Subcutaneous adipose tissue (tissue), 4 donors: ENCODE results near the gene SBF2. TPM values are rescaled to one million over a fixed set of nuclear protein-coding genes. Genes with fewer than 3 reads are reported as not detected.

ENCODE experiments used
- total RNA-seq, 4 donors: library from RNA; depleted of rRNA; stranded (reverse); fragments of >200 nt; gene quantifications; one replicate each; pipeline ENCODE4 v1.1.0, GENCODE V29; 2016
- TF ChIP-seq, protein P1 (sequence below): fragments of 450-650 bp; IDR thresholded peaks from one replicate; pipeline ENCODE4 v1.5.1; 2016; ENCODE audit warnings: low read depth, mild to moderate bottlenecking, control low read depth, antibody characterized with exemption, moderate library complexity

SBF2 gene
- total RNA-seq, 4 donors from 2014 or later, result 87.2 to 103 (median 97.3) TPM

DNA sequence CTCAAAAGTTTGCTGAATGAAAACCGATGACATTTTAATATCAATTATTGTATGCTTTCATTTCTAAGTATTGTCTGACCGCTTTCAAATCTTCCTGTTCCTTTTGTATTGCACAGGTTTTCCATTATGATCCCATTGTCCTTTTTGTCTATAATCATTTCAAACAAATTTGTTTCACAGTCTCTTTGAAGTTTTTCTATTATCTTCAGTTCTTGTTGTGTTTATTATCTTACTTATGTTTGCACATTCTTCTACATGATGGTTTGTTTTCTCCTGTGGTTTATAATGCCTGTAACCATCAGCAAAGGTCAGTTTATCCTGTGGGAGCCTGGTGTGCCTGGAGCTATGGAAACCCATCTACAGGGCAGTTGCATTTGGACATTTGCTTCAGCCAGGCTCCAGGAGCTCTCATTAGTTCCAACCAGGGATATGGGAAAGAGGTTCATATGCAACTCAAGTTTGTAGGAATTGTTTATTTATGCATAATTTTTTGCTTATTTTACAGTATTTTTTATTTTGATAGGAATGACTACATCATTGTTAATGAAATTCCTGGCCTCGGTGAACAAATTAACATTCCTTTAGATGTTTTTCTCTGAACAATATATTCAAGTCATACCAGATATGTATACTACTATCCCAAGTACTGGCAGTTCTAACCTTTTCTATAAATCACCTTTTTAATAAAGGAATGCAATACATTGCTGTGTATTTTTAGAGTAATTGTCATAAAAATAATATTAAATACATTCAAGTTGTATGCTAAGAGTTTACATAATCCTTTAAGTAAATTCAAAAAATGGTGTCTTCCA is 179.2 kb downstream of the SBF2 start:
- TF ChIP-seq, protein P1, sequence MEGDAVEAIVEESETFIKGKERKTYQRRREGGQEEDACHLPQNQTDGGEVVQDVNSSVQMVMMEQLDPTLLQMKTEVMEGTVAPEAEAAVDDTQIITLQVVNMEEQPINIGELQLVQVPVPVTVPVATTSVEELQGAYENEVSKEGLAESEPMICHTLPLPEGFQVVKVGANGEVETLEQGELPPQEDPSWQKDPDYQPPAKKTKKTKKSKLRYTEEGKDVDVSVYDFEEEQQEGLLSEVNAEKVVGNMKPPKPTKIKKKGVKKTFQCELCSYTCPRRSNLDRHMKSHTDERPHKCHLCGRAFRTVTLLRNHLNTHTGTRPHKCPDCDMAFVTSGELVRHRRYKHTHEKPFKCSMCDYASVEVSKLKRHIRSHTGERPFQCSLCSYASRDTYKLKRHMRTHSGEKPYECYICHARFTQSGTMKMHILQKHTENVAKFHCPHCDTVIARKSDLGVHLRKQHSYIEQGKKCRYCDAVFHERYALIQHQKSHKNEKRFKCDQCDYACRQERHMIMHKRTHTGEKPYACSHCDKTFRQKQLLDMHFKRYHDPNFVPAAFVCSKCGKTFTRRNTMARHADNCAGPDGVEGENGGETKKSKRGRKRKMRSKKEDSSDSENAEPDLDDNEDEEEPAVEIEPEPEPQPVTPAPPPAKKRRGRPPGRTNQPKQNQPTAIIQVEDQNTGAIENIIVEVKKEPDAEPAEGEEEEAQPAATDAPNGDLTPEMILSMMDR, result no peak

DNA sequence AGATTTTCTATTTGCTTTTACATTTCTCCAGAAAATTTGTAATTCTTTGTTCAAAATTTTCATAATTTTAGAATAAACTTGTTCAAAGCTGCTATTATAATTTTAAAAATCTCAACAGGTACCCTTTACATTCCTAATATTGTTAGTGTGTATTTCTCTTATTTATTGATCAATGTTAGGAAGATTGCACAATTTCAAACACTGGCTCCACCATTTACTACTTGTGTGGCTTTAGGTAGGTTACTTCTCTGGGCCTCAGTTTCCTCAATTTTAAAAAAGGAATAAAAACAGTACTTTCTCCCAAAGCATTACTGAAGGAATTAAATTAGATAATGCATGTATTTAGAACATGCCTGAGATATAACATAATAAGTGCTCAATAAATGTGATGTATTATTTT is 180.2 kb downstream of the SBF2 start:
- TF ChIP-seq, protein P1, result no peak

DNA sequence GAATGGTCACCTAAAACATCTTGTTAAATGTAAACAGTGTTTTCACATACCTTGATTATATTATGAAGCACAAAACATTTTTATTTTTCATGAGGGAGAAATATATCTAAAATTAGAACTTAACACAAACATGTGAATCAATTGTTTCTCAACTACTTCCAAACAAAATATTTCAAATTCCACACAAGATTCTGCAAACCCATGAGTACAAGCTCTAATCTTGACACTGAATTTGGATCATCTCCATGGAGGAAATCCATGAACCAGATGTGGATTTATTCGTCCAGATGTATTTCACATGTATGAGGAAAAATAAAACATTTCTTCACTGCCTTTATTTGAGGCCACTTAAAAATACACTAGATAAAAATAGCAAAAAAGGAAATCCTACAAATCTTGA is 184.2 kb downstream of the SBF2 start:
- TF ChIP-seq, protein P1, result no peak

DNA sequence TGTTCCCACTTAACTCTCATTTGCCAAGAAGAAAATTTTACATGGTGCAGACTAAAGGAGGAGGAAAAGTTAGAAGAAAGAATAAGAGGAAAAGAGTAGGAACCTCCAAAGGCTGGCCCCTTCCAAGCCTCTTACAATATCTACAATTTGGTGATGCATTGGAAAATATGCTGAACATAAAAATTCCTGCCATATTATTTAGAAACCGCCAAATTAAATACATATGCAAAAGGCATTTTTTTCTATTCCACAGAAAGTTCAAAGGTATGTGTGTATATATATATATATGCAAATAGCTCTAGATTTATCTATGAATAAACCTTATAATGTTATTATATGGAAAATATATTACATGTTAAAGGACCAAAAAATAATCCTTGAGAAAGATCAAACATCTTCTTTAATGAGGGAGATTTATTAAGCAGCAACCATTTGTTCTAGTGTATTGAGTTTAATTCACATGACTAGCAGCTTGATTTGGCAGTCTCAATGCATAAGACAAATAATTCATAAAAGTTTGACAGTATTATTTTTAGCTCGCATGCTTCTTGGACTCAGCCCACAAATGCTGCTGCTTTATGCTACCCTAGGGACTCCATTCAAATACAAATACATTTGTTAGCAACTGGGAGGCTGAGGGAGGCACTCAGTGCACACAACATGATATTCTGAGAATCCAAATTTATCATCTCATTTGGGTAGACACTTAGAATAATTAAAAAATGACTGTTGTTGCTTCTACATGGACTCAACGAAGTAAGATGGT is 184.9 kb downstream of the SBF2 start:
- TF ChIP-seq, protein P1, result no peak

DNA sequence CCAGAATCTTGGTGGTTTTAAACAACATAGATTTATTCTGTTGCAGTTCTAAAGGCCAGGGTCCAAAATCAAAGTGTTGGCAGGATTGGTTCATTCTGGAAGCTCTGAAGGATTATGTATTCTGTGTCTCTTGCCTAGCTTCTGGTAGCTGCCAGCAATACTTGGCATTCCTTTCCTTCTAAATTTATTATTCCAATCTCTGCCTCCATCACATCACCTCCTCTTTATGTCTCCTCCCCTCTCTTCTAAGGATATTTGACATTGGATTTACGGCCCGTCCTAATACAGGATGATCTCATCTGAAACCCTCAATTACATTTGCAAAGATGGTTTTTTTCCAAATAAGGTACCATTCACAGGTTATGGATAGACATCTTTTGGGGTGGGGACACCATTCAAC is 186.5 kb downstream of the SBF2 start:
- TF ChIP-seq, protein P1, result no peak

DNA sequence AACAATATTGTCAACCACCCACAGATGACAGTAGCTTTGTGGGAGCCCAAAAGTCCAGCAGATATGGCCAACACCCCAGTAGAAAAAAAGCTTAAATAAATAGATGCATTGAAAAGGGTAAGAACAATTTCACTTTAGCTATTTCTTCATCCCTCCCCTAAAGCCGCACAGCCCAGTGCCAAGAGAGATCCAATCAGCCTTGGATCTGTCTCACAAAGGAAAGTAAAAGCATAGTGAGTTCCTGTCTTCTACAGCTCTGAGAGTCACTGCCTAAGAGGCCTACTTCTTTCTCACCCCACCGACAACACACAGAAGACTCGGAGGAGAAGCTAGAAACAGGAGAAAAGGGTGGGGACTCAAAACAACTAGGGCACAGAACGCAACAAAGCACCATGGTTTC is 196.4 kb downstream of the SBF2 start:
- TF ChIP-seq, protein P1, result no peak

DNA sequence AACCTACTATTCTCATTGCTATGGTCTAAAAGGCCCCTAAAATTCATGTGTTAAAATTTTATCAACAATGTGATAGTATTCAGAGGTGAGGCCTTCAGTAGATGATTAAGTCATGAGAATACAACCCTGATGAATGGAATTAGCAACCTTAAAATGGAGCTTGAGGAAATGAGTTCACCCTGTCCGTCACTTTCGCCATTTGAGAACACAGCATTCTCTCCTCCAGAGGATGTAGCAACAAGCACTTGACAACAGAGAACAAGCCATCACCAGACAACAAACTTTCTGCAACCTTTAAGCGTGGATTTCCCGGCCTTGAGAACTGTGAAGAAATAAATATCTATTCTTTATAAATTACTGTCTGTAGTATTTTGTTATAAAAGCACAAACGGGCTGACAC is 197.0 kb downstream of the SBF2 start:
- TF ChIP-seq, protein P1, result no peak
